Osteoblast (primary cell): ENCODE measurements around the gene FAF2. TPM values are rescaled to one million over a fixed set of nuclear protein-coding genes. Genes with fewer than 3 reads are reported as not detected.

Source experiments
- DNase-seq: peaks from one replicate; pipeline ENCODE4 v3.0.0; 2011; ENCODE audit warnings: low spot score, mixed read lengths; ENCODE audit not compliant: insufficient read length; ENCODE audit errors: missing footprints
- H2AFZ ChIP-seq: 2 replicates; pipeline ENCODE4 v1.6.0; 2011; ENCODE audit warnings: mild to moderate bottlenecking, low read length
- H3K27ac ChIP-seq: 2 replicates; pipeline ENCODE4 v1.5.1; 2011; ENCODE audit warnings: mild to moderate bottlenecking, low read depth, low read length, moderate library complexity
- H3K27me3 ChIP-seq: 2 replicates; pipeline ENCODE4 v1.6.0; 2012; ENCODE audit warnings: mild to moderate bottlenecking, control low read depth, inconsistent platforms, low read length, moderate library complexity; ENCODE audit not compliant: insufficient read depth
- H3K36me3 ChIP-seq: 2 replicates; pipeline ENCODE4 v1.5.1; 2011; ENCODE audit warnings: mild to moderate bottlenecking, low read length, control low read depth, moderate library complexity; ENCODE audit not compliant: insufficient read depth
- H3K4me1 ChIP-seq: 2 replicates; pipeline ENCODE4 v1.5.1; 2011; ENCODE audit warnings: mild to moderate bottlenecking, low read length, control low read depth, moderate library complexity; ENCODE audit not compliant: insufficient read depth
- H3K4me2 ChIP-seq: 2 replicates; pipeline ENCODE4 v1.6.0; 2011; ENCODE audit warnings: mild to moderate bottlenecking, low read length; ENCODE audit not compliant: insufficient read depth
- H3K4me3 ChIP-seq: fragments of 200-600 bp; sonication (generic); 3 replicates; pipeline ENCODE4 v1.5.1; 2012; ENCODE audit warnings: mild to moderate bottlenecking, low read length, inconsistent platforms; ENCODE audit not compliant: insufficient read depth
- H3K79me2 ChIP-seq: 2 replicates; pipeline ENCODE4 v1.6.0; 2012; ENCODE audit warnings: mild to moderate bottlenecking, low read length, control low read depth, inconsistent platforms; ENCODE audit not compliant: insufficient read depth
- H3K9me3 ChIP-seq: 2 replicates; pipeline ENCODE4 v1.5.1; 2011; ENCODE audit warnings: low read depth, low read length, control low read depth
- H4K20me1 ChIP-seq: 2 replicates; pipeline ENCODE4 v1.6.0; 2012; ENCODE audit warnings: mild to moderate bottlenecking, low read length, control low read depth; ENCODE audit not compliant: insufficient read depth
- CTCF ChIP-seq: IDR thresholded peaks from 2 replicates; pipeline ENCODE4 v1.5.1; 2011; ENCODE audit warnings: mild to moderate bottlenecking, low read depth, low read length, moderate library complexity; ENCODE audit errors: extremely low read depth
- total RNA-seq: library from RNA; depleted of rRNA; stranded (reverse); fragments of >200 nt; gene quantifications from 2 replicates; pipeline ENCODE4 v1.2.3, GENCODE V29; 2012

Gene FAF2
- total RNA-seq, 1 donor = 40.2 TPM

DNA sequence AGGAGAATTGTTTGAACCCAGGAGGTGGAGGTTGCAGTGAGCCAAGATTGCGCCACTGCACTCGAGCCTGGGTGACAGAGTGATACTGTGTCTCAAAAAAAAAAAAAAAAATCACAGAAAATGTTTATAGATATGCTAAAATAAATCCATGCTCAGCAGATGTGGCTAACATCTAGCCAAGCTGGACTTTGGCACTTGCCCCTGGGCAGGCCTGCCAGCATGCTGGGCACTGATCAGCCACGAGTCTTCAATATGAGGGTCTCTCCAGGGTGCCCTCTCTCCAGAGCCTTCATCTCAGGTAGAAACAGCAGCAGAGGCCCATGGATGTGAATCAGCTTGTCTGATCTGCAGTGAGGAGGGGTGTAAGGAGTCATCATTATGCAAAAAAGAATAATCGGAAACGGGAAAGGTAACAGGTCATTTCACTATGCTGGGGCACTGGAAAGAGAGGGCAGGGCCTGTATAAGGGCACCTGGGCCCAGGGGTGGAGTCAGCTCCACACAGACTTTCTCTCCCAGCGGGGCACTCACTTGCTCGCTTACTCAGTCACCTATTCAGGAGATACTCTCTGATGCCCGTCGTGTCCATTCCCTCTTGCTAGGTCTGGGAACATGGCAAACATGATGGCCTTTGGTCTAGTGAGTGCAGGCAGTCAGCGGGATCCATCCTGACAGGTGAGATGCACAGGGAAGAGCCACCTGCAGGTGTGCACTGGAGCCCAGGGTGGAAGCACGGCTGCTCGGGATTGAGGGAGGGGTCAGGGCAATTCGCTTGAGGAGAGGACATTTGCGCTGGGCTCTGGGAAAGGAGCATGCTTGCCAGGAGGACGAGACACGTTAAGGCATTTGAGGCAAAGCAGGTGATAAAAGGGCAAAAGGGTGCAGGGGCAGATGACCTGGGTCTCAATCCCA lies 71.9 kb downstream of the FAF2 start:
- DNase-seq = no peak
- H3K4me1 ChIP-seq = no peaks in the 10 kb centered on the region
- no peaks in the 10 kb centered on the region for H3K9me3 ChIP-seq
- H2AFZ ChIP-seq = no peak overlapping the region
- H3K27me3 ChIP-seq = no peaks in the 10 kb centered on the region
- H3K4me2 ChIP-seq = no peak overlapping the region
- no peaks in the 10 kb centered on the region for H3K79me2 ChIP-seq
- no peak overlapping the region for H3K27ac ChIP-seq
- no peaks in the 10 kb centered on the region for H3K36me3 ChIP-seq
- H3K4me3 ChIP-seq = no peak overlapping the region
- no peaks in the 10 kb centered on the region for H4K20me1 ChIP-seq
- no peak for TF ChIP-seq CTCF

DNA sequence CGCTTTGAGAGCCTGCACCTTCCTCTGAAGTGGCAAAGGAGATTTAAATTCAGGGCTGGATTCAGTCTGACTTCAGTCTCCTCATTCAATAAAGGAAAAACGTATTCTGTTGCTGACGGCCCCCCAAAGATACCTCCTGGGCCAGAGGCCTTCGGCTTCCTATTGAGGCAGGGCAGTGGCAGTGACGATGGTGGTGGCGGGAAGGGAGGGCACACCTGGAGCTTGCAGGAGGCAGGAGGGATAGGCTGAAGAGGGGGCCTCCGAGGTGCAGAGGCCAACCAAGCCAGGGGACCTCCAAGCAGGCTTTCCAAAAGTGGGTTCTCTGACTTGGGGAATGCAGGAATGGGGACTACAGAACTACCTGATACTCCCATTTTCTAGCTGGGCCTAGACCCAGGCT lies 73.1 kb downstream of the FAF2 start:
- DNase-seq = no peak
- no peaks in the 10 kb centered on the region for H3K9me3 ChIP-seq

GRCh38 chr5:176521699-176522263 lies 73.6 kb downstream of the FAF2 start:
- Histone ChIP-seq H3K9me3 (no peaks in the 10 kb centered on the region), H3K36me3 (no peaks in the 10 kb centered on the region), H3K27me3 (no peaks in the 10 kb centered on the region), H3K79me2 (no peaks in the 10 kb centered on the region), H3K4me1 (no peaks in the 10 kb centered on the region), H3K27ac (no peak overlapping the region), H3K4me2 (no peak overlapping the region), H3K4me3 (no peak overlapping the region), H4K20me1 (no peaks in the 10 kb centered on the region), H2AFZ (no peak overlapping the region)
- no peak for DNase-seq
- no peak for TF ChIP-seq CTCF

More for the DNA sequence above, 73.1 kb downstream of the FAF2 start:
- no peaks in the 10 kb centered on the region for H4K20me1 ChIP-seq
- H3K36me3 ChIP-seq = no peaks in the 10 kb centered on the region
- no peak overlapping the region for H3K4me3 ChIP-seq
- H3K27me3 ChIP-seq = no peaks in the 10 kb centered on the region
- no peaks in the 10 kb centered on the region for H3K4me1 ChIP-seq
- H3K27ac ChIP-seq = no peak overlapping the region
- no peak overlapping the region for H3K4me2 ChIP-seq
- no peaks in the 10 kb centered on the region for H3K79me2 ChIP-seq
- H2AFZ ChIP-seq = no peak overlapping the region
- no peak for TF ChIP-seq CTCF

GRCh38 chr5:176524138-176524537 lies 76.0 kb downstream of the FAF2 start:
- H3K4me3 ChIP-seq = no peak overlapping the region
- no peaks in the 10 kb centered on the region for H3K4me1 ChIP-seq
- H3K27ac ChIP-seq = no peak overlapping the region
- no peak for DNase-seq
- no peak overlapping the region for H2AFZ ChIP-seq
- peaks cover 15% of the 10 kb centered on the region for H3K36me3 ChIP-seq
- H3K4me2 ChIP-seq = no peak overlapping the region
- H3K9me3 ChIP-seq = no peaks in the 10 kb centered on the region
- H4K20me1 ChIP-seq = no peaks in the 10 kb centered on the region
- no peaks in the 10 kb centered on the region for H3K79me2 ChIP-seq
- no peaks in the 10 kb centered on the region for H3K27me3 ChIP-seq
- TF ChIP-seq CTCF = no peak
